UCSD-AML1 (cell line): ENCODE results near the gene PTER.

Experiments used
- DNase-seq: peaks from one replicate; lab custom pipeline; 2025; ENCODE audit not compliant: unreplicated experiment; lab: John Stamatoyannopoulos, UW

The PTER gene

GRCh38 chr10:16529853-16530252 is 93.0 kb downstream of the PTER start:
- DNase-seq, result no peak

- DNase-seq, result no peak
These were observed 99.3 kb downstream of the PTER start for GRCh38 chr10:16536155-16536554.

- DNase-seq, result no peak
These were observed 107.3 kb downstream of the PTER start for GRCh38 chr10:16544099-16544498.

- no peak for DNase-seq
These were observed 107.8 kb downstream of the PTER start for GRCh38 chr10:16544591-16544990.

- no peak for DNase-seq
These were observed 108.4 kb downstream of the PTER start for GRCh38 chr10:16545116-16545736.

GRCh38 chr10:16547973-16548372 is 111.2 kb downstream of the PTER start:
- no peak for DNase-seq

GRCh38 chr10:16559236-16559773 is 122.5 kb downstream of the PTER start:
- no peak for DNase-seq

GRCh38 chr10:16562891-16563290 is 126.1 kb downstream of the PTER start:
- DNase-seq, result no peak
